HFFc6 (cell line): ENCODE measurements around the gene GDF10. TPM values are rescaled to one million over a fixed set of nuclear protein-coding genes. Genes with fewer than 3 reads are reported as not detected.

Source experiments
- DNase-seq: peaks from one replicate; pipeline ENCODE4 v3.0.0-alpha.2; 2018
- H3K27ac Mint-ChIP-seq: 2 replicates; pipeline ENCODE4 v1.8.0; 2020; ENCODE audit warnings: mild to moderate bottlenecking, mixed read lengths
- H3K27me3 Mint-ChIP-seq: 2 replicates; pipeline ENCODE4 v1.8.0; 2021; ENCODE audit warnings: mild to moderate bottlenecking, moderate library complexity, mixed read lengths; ENCODE audit not compliant: insufficient read depth
- H3K36me3 Mint-ChIP-seq: 2 replicates; pipeline ENCODE4 v1.8.0; 2021; ENCODE audit warnings: low read depth, mixed read lengths
- H3K4me1 Mint-ChIP-seq: 2 replicates; pipeline ENCODE4 v1.8.0; 2020; ENCODE audit warnings: low read depth, mixed read lengths
- H3K4me3 Mint-ChIP-seq: 2 replicates; pipeline ENCODE4 v1.8.0; 2020; ENCODE audit warnings: mild to moderate bottlenecking, moderate library complexity, mixed read lengths
- H3K9me3 Mint-ChIP-seq: 2 replicates; pipeline ENCODE4 v1.8.0; 2020; ENCODE audit warnings: mild to moderate bottlenecking, mixed read lengths
- CTCF ChIP-seq: fragments of 200-600 bp; sonication (generic); IDR thresholded peaks from 2 replicates; pipeline ENCODE4 v1.5.0; 2021; ENCODE audit warnings: antibody characterized with exemption, mild to moderate bottlenecking
- total RNA-seq, 6 experiments: library from RNA; stranded (reverse); fragmentation: NEBNext Ultra II Directional; extraction: Animal tissue kit (Norgen Biotek cat#: 25700); gene quantifications; 2 replicates in 1 of 6; 3 replicates in 5 of 6; pipeline ENCODE4 v1.2.3, GENCODE V29; 2021

The GDF10 gene
- total RNA-seq, 6 experiments from 2014 or later = not detected

DNA sequence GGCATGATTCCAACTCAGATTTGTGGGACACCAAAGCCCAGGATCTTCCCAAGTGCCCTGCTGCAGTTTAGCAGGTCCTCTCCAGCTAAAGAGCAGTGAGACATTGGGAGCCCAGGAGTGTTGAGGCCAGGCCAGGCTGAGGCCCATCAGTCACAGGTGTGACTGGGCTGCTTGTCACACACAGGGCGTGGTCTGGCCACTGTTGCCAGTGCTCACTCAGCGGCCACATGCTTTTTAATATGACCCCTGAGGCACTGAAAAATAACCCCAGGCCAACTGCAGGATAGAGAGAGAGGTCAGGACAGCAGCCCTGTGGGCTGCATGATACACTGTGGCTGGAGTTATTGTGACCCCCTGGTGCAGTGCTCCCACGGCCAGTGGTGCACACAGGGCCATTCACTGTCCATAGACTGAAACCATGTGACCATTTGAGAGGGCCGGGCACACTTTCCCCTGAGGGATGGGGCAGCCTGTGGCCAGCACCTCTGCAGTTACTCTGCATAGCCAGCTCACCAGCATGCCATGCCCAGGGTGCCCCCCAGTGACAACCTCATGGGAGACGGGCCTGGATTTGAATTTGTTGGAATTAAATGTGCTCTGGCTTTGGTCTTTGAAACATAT, 26.4 kb downstream of the GDF10 start:
- Mint-ChIP-seq H3K27ac (no peak overlapping the region), H3K27me3 (peaks cover 26% of the 10 kb centered on the region), H3K36me3 (no peaks in the 10 kb centered on the region), H3K4me3 (no peak overlapping the region), H3K9me3 (no peaks in the 10 kb centered on the region), H3K4me1 (no peaks in the 10 kb centered on the region)
- DNase-seq = no peak
- no peak for TF ChIP-seq CTCF

GRCh38 chr10:47326927-47327330, 26.9 kb downstream of the GDF10 start:
- no peaks in the 10 kb centered on the region for H3K4me1 Mint-ChIP-seq
- H3K36me3 Mint-ChIP-seq = no peaks in the 10 kb centered on the region
- no peak overlapping the region for H3K4me3 Mint-ChIP-seq
- no peak overlapping the region for H3K27ac Mint-ChIP-seq
- no peak for DNase-seq
- H3K9me3 Mint-ChIP-seq = no peaks in the 10 kb centered on the region
- H3K27me3 Mint-ChIP-seq = peaks cover 25% of the 10 kb centered on the region
- no peak for TF ChIP-seq CTCF

DNA sequence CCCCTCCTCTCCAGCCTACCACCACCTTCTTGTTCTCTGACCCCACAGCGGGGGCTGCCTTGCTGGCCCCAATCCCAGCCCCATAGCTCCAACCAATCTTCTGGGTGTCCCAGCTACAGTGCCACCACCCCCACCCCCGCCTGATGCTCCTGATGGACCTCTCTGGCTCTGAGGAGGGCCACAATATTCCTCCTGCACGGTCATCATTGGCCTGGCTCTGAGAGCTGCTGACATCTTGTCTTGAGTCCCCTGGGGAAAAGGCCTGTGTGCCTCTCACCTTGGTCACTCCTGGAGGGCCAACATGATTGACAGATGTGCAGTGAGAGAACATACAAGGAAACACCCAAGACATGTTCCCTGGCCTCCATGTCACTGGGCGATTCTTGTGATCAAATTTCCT, 29.9 kb downstream of the GDF10 start:
- Mint-ChIP-seq H3K4me3 (no peak overlapping the region), H3K27me3 (peaks cover 26% of the 10 kb centered on the region), H3K36me3 (no peaks in the 10 kb centered on the region), H3K4me1 (no peaks in the 10 kb centered on the region), H3K9me3 (no peaks in the 10 kb centered on the region), H3K27ac (no peak overlapping the region)
- no peak for DNase-seq
- no peak for TF ChIP-seq CTCF

GRCh38 chr10:47330366-47330765, 30.4 kb downstream of the GDF10 start:
- Mint-ChIP-seq H3K27me3 (peaks cover 23% of the 10 kb centered on the region), H3K27ac (no peak overlapping the region), H3K36me3 (no peaks in the 10 kb centered on the region), H3K4me3 (no peak overlapping the region), H3K4me1 (no peaks in the 10 kb centered on the region), H3K9me3 (no peaks in the 10 kb centered on the region)
- TF ChIP-seq CTCF = no peak
- no peak for DNase-seq

- no peak for DNase-seq
- Mint-ChIP-seq H3K9me3 (no peaks in the 10 kb centered on the region), H3K36me3 (no peaks in the 10 kb centered on the region), H3K27me3 (peaks cover 23% of the 10 kb centered on the region), H3K27ac (no peak overlapping the region), H3K4me3 (no peak overlapping the region), H3K4me1 (no peaks in the 10 kb centered on the region)
- TF ChIP-seq CTCF = no peak
Measured at GRCh38 chr10:47330804-47331203, 30.8 kb downstream of the GDF10 start.

DNA sequence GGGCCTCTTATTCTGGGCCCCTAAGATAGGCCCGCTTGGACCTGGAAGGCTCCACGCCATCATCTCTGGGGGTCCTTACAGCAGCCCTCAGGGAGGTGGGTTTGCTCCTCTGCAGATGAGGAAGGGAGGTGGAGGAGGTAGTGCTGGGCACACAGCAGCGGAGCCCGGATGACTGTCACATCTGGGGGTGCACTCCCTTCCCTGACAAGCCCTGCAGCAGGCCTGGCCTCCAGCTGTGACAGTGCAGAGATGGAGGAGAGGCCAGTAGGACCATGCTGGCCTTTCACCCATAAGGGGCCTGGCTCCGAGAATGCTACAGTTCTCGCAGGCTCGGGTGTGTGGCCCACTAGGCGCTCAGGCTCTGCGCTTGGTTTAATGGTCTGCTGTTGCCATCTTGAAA, 31.5 kb downstream of the GDF10 start:
- no peak for TF ChIP-seq CTCF
- Mint-ChIP-seq H3K4me3 (no peak overlapping the region), H3K27me3 (peaks cover 20% of the 10 kb centered on the region), H3K36me3 (no peaks in the 10 kb centered on the region), H3K27ac (no peak overlapping the region), H3K9me3 (no peaks in the 10 kb centered on the region), H3K4me1 (peaks cover 5% of the 10 kb centered on the region)
- DNase-seq = no peak
